Memory B cell (primary cell): Measurements from ENCODE around the gene DGKG.

ENCODE experiments used
- ATAC-seq: fragments of 150-1000 bp; cut with Tn5 transposase; 2 replicates; pipeline ENCODE4 v1.10.0; 2021; ENCODE audit warnings: low read depth, mild to moderate bottlenecking, moderate library complexity
- DNase-seq, 2 donors: peaks; one replicate each; pipeline ENCODE4 v3.0.0; 2022; ENCODE audit warnings: low spot score in 2 of 2
- H3K27ac Mint-ChIP-seq: one replicate; pipeline ENCODE4 v1.8.0; 2022; ENCODE audit warnings: mild to moderate bottlenecking, moderate library complexity, mixed read lengths
- H3K27me3 Mint-ChIP-seq: one replicate; pipeline ENCODE4 v1.8.0; 2022; ENCODE audit warnings: mixed read lengths
- H3K36me3 Mint-ChIP-seq: one replicate; pipeline ENCODE4 v1.8.0; 2022; ENCODE audit warnings: mild to moderate bottlenecking, mixed read lengths
- H3K4me1 Mint-ChIP-seq: one replicate; pipeline ENCODE4 v1.8.0; 2022; ENCODE audit warnings: mixed read lengths
- H3K4me3 Mint-ChIP-seq: one replicate; pipeline ENCODE4 v1.8.0; 2022; ENCODE audit warnings: mild to moderate bottlenecking, moderate library complexity, mixed read lengths
- H3K9me3 Mint-ChIP-seq: one replicate; pipeline ENCODE4 v1.8.0; 2022; ENCODE audit warnings: mixed read lengths

The DGKG gene

DNA sequence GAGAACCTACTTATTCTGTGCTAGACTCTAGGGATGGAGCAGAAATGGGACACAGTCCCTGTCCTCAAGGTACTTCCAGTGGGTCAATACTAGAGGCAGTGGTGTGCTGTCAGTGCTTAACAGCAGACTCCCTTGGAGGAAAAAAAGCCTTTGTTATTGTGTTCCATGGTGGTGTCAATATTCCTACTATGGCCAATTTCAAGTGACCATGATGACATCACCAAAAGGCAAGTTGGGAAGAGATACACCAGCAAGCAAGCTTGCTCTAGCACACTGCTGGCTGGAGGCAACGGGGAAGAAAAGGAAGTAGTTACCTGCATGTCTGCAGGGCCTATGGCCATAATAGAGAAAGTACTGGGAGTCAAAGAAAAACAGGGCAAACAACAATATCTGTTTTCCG lies 163.6 kb downstream of the DGKG start:
- H3K27me3 Mint-ChIP-seq, result no peaks in the 10 kb centered on the region
- DNase-seq (no peak), ATAC-seq (no peak)
- H3K4me3 Mint-ChIP-seq, result no peak overlapping the region
- H3K4me1 Mint-ChIP-seq, result no peaks in the 10 kb centered on the region
- H3K9me3 Mint-ChIP-seq, result no peaks in the 10 kb centered on the region
- H3K36me3 Mint-ChIP-seq, result peaks cover 18% of the 10 kb centered on the region
- H3K27ac Mint-ChIP-seq, result no peak overlapping the region

DNA sequence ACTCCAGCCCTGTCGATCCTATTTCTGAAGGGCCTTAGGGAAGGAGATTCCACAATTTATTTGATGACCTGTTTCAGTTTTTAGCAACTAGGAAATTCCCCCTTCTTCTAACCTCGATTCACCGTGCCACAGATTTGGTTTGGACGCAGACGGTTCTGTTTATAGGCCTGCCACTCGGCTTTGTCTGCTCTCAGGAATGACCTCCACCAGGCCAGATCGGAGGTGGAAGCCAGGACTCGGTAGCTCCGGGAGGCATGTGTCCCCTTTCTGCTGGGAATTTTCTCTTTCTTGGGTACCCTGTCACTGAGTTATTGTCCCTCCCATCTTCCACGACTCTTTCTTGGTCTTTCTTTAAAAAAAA lies 167.6 kb downstream of the DGKG start:
- H3K27me3 Mint-ChIP-seq, result no peaks in the 10 kb centered on the region
- H3K36me3 Mint-ChIP-seq, result peaks cover 6% of the 10 kb centered on the region
- H3K9me3 Mint-ChIP-seq, result no peaks in the 10 kb centered on the region
- DNase-seq (no peak), ATAC-seq (no peak)
- no peak overlapping the region for H3K4me3 Mint-ChIP-seq
- no peak overlapping the region for H3K27ac Mint-ChIP-seq
- H3K4me1 Mint-ChIP-seq, result no peaks in the 10 kb centered on the region

DNA sequence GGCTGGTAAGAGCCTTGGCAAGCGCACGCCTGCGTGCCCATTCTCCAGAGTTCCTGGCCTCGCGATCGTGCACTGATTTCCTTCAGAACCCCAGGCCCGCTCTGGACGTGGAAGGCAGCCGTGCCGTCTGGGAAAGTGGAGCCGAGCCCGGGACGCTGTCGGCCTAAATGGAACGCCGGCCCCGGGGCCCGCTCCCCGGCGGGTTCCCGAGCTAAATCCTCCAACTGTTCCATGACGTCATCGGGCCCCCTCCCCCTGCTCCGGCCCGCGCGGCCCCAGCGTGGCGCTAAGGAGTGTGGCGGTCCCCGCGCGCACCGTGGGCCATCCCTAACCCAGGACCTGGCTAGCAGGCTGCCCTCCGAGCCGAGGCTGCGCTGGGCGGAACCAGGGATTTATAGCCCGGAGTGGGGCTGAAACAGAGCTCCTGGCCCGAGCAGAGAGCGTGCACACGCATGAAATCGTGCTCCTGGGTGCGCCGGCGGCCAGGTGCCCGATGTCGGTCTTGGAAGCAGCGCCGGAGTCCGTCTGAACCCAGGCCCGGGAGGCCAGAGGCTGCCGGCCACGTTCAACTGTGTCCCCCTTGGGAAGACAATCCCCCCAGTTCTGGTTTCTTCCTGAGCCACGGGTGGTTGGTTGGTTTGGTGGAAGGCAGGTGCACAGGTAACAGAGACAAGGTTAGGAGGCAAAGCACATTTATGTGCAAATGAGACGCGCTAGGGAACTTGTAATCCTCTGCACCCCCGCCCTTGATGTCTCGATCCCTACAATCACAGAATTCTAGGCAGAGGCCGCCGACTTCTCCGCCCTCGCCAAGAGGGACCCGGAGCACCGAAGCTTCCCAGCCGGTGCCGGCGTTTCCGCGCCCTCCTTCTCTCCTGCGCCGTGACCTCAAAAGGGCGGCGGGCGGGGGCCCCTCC lies 168.2 kb downstream of the DGKG start:
- DNase-seq, result peak in 1 of 2 donors; percentile 18
- H3K4me1 Mint-ChIP-seq, result no peaks in the 10 kb centered on the region
- H3K27me3 Mint-ChIP-seq, result no peaks in the 10 kb centered on the region
- H3K9me3 Mint-ChIP-seq, result no peaks in the 10 kb centered on the region
- peak; percentile 37 for ATAC-seq
- H3K4me3 Mint-ChIP-seq, result peak overlapping the region; percentile 35
- H3K36me3 Mint-ChIP-seq, result peaks cover 6% of the 10 kb centered on the region
- no peak overlapping the region for H3K27ac Mint-ChIP-seq

DNA sequence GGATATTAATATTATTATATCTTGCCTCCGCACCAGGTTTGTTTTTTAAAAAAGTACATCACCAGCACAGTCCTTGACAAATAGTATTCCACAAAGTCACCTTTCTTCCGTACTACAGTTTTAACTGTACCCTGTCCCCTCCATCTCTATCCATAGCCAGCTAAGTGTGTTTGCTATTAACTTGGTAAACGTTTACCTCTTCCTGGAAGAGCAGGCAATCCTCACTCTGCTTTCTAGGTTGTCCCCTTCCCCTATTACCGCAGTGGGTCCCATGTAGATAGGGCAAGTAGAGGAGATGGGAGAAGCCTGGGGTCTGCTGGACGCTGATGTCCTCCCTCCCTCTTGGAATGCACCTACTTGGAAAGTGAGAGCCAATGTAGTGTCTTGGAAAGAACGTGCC lies 169.2 kb downstream of the DGKG start:
- Mint-ChIP-seq H3K27me3 (no peaks in the 10 kb centered on the region), H3K4me1 (no peaks in the 10 kb centered on the region), H3K27ac (no peak overlapping the region), H3K36me3 (peaks cover 6% of the 10 kb centered on the region), H3K4me3 (no peak overlapping the region), H3K9me3 (no peaks in the 10 kb centered on the region)
- DNase-seq (no peak), ATAC-seq (no peak)

DNA sequence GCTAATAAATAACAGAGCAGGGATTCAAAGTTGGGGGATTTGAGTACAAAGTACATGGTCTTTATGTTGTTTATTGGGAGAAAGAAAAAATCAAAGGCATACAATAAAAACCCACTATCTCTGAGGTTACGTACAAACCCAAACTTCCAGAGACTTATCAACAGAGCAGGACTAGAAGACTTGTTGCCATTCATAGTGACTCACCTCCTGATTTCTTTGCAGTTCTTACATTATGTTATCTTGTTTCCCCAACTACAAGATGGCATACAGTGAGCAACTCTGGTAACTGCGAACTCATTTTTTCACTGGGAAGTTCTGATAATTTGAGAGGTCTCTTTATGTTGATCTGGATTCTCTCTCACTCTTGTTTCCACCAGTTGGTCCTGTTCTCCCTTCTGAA lies 172.5 kb downstream of the DGKG start:
- ATAC-seq (no peak), DNase-seq (no peak)
- peaks cover 11% of the 10 kb centered on the region for H3K4me1 Mint-ChIP-seq
- H3K4me3 Mint-ChIP-seq, result no peak overlapping the region
- H3K27me3 Mint-ChIP-seq, result no peaks in the 10 kb centered on the region
- H3K9me3 Mint-ChIP-seq, result no peaks in the 10 kb centered on the region
- peaks cover 16% of the 10 kb centered on the region for H3K36me3 Mint-ChIP-seq
- H3K27ac Mint-ChIP-seq, result no peak overlapping the region

DNA sequence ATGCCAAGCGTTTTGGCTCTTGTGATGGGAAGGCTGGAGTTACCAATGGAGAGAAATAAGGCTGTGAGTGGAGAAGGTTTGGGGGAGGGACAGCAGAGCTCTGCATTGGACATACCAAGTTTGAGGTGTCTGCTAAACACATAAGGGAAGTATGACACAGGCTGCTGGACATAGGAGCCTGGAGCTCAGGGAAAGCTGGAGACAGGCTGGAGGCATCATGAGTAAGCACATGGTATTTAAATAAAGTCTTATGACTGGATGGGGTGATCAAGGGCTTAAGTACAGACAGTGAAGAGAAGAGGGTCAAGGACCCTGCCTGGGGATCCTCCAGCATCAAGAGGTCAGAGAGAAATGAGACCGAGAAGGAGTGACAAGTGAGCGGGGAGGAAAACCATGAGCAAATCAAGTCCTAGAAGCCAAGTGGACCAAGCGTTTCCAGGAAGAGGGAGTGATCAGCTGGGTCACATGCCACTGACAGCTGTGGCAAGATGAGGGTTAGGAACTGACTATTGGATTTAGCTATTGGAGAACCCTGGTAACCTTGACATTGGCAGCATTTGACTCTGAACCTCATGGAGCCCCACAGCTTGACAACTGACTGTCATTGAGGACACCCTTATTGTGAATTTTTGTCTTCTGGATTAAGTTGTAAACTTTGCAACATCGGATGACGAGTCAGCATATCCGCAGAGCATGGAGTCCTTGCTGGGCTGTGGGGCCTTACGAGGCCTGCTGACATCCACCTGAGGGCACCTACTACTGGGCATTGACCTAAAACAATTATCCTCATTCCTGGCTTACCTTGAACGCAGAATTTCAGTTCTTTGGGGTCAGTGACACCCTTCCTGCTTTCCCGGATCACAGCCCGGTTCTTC lies 174.4 kb downstream of the DGKG start:
- H3K27me3 Mint-ChIP-seq, result no peaks in the 10 kb centered on the region
- H3K4me3 Mint-ChIP-seq, result no peak overlapping the region
- peaks cover 11% of the 10 kb centered on the region for H3K4me1 Mint-ChIP-seq
- ATAC-seq, result no peak
- no peak for DNase-seq
- H3K9me3 Mint-ChIP-seq, result no peaks in the 10 kb centered on the region
- H3K27ac Mint-ChIP-seq, result peak overlapping the region; percentile 18
- H3K36me3 Mint-ChIP-seq, result peaks cover 16% of the 10 kb centered on the region

DNA sequence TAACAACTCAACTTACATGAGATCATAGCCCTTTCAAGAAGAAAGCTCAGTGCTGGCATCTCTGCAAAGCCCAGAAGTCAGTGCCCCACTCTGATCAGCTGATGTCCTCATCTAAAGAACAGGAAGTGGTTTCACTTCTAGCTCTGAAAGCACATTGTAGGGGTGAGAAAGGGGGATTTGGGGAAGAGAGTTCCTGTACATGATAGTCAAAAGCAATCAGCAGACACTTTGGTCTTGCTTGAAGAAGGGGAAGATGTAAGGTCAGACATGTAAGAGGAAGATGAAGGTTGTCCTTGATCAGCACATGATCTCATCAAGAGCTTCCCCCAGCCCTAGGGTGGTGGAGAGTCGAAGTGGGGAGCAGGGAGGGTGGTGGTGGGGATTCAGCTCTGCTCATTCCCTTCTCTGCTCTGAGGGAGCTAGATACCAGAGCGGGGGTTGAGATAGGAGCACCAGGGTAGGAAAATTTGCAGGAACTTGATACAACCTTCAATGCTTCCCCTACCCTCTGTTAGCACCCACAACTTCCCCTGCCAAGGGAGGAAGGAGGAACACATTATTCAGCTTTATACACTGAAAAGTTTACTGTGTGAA lies 176.7 kb downstream of the DGKG start:
- Mint-ChIP-seq H3K36me3 (peaks cover 10% of the 10 kb centered on the region), H3K27me3 (no peaks in the 10 kb centered on the region), H3K27ac (peak overlapping the region; percentile 59), H3K4me3 (peak overlapping the region; percentile 4), H3K9me3 (no peaks in the 10 kb centered on the region), H3K4me1 (peaks cover 11% of the 10 kb centered on the region)
- peak; percentile 95 for ATAC-seq
- DNase-seq, result peak; percentile 19 to 35

DNA sequence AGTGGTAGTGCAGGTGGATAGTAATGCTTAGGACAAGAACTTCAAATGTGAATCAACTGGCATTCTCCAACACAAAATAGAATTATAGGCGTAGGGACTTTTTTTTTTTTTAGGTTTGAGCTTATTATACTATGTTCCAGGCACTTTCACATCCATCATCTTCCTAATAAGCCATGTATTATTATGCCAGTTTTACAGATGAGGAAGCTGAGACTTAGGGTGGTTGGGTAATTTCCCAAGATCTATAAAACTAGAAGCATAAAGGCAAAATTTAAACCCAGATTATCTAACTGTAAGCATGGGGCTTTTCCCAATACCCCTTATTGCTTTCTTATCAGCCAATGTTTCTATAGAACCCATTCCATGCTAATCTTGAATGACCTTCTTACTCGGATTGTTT lies 178.0 kb downstream of the DGKG start:
- ATAC-seq, result no peak
- H3K36me3 Mint-ChIP-seq, result peaks cover 14% of the 10 kb centered on the region
- peaks cover 11% of the 10 kb centered on the region for H3K4me1 Mint-ChIP-seq
- DNase-seq, result no peak
- H3K4me3 Mint-ChIP-seq, result no peak overlapping the region
- H3K27ac Mint-ChIP-seq, result no peak overlapping the region
- no peaks in the 10 kb centered on the region for H3K27me3 Mint-ChIP-seq
- no peaks in the 10 kb centered on the region for H3K9me3 Mint-ChIP-seq

DNA sequence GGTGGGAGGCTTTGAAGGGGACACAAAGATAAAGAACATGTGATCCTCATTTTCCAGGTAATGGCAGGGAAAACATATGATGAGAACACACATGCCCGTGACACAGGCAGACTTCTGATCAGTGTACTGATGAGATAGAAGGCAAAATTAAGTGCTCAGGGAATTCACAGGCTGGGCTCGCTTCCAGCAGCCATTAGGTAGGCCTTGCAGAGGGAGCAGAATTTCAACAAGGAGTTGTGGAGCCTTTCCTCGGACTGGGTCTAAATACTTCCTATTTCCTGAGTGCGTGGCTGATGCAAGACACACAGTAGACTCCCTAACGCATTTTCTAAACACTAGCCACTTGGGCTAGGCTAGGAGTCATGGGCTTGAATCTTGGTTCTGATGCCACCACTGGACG lies 179.2 kb downstream of the DGKG start:
- Mint-ChIP-seq H3K4me1 (peaks cover 11% of the 10 kb centered on the region), H3K27ac (no peak overlapping the region), H3K4me3 (no peak overlapping the region), H3K9me3 (no peaks in the 10 kb centered on the region), H3K27me3 (no peaks in the 10 kb centered on the region), H3K36me3 (peaks cover 20% of the 10 kb centered on the region)
- ATAC-seq (no peak), DNase-seq (no peak)

DNA sequence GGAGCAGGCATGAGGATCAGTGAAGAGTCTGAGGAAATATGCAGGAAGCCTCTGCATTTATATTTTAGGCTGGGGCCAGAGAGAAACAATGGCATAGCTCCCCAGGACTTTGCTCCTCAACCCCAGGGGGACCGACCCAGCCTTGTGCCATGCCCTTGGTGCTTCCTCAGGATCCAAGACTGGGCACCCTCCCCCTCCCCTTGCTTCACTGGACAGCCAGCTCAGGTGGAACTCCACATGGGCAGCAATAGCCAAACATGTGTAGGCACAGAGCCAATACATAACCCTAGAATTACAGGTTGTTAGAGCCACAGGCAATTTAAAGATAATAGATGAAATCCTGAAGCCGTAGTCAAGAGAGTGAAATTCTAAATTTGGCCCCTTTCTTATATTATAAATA lies 180.1 kb downstream of the DGKG start:
- Mint-ChIP-seq H3K4me1 (peaks cover 11% of the 10 kb centered on the region), H3K27ac (no peak overlapping the region), H3K36me3 (peaks cover 20% of the 10 kb centered on the region), H3K4me3 (no peak overlapping the region), H3K9me3 (no peaks in the 10 kb centered on the region), H3K27me3 (no peaks in the 10 kb centered on the region)
- no peak for DNase-seq
- no peak for ATAC-seq

DNA sequence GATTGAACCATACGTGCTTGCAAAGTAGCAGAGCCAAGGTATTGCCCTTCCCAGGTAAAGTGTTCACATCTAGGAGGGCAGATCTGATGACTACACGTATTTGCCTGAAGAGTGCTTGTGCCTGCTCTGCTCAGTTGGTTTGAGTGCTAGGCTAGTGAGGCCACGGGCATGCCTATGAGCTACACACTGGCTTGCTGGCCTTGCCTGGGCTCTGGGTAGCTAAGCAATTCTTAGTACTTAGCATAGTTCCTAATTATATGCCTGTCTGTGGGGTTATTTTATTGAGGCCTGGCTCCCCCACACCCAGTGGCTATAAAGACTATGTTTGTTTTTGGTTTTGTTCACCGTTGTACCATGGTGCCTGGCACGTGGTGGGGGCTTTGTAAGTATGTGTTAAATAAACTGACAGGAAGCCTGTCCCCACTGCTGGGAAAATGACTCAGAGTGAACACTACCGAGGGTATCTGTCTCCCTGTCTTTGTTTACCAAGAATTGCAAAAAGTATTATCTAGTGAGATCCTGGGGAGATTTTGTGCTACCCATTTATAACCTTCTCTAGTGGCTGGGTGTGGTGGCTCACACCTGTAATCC lies 181.0 kb downstream of the DGKG start:
- no peaks in the 10 kb centered on the region for H3K27me3 Mint-ChIP-seq
- no peak for DNase-seq
- H3K4me1 Mint-ChIP-seq, result peaks cover 9% of the 10 kb centered on the region
- no peaks in the 10 kb centered on the region for H3K9me3 Mint-ChIP-seq
- peaks cover 18% of the 10 kb centered on the region for H3K36me3 Mint-ChIP-seq
- no peak overlapping the region for H3K4me3 Mint-ChIP-seq
- no peak overlapping the region for H3K27ac Mint-ChIP-seq
- ATAC-seq, result no peak

DNA sequence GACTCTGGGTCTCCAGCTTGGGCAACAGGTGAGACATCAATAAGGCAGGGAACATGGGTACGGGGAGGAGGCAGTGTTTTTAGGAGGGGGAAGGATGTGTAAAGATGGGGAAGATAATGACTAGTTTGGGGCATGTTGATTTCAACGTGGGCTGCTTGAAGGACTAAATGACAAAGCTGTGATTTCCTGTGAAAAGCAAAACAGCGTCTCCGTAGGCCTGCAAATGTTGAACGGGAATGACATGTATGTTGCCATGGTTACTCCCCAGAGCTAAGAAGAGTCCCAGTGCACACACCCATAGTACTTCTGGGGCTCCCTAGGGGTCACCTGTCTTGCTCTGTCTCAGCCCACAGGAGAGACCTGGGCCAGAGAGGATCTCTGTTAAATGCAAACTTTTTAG lies 181.9 kb downstream of the DGKG start:
- Mint-ChIP-seq H3K4me3 (no peak overlapping the region), H3K36me3 (peaks cover 18% of the 10 kb centered on the region)
- no peak for ATAC-seq

DNA sequence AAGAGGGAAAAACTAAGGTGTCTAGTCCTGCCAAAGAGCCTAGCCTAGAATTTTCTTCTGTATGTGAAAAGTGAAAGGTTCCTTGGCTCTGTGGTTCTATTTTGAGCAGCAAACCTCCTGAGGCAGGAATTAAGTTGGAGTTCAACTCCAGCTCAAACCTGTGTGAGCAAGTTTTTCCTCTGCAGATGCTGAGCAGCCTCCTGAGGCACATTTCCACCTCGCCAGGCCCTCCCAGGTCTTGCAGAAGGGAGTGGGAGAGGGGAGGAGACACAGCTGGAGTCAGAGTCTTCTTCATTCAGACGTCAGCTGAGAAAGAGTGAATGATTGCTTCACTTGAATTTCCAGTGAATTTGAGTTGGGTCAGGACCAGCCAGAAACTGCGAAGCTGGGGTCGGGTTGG lies 183.6 kb downstream of the DGKG start:
- H3K36me3 Mint-ChIP-seq, result peaks cover 25% of the 10 kb centered on the region
- no peaks in the 10 kb centered on the region for H3K4me1 Mint-ChIP-seq
- no peak overlapping the region for H3K27ac Mint-ChIP-seq
- DNase-seq (no peak), ATAC-seq (no peak)
- H3K27me3 Mint-ChIP-seq, result no peaks in the 10 kb centered on the region
- no peaks in the 10 kb centered on the region for H3K9me3 Mint-ChIP-seq
- no peak overlapping the region for H3K4me3 Mint-ChIP-seq

More for the DNA sequence above, 181.9 kb downstream of the DGKG start:
- no peak for DNase-seq
- Mint-ChIP-seq H3K27me3 (no peaks in the 10 kb centered on the region), H3K4me1 (peaks cover 4% of the 10 kb centered on the region), H3K9me3 (no peaks in the 10 kb centered on the region), H3K27ac (no peak overlapping the region)
